Ishikawa (cell line): ENCODE results near the gene PTF1A.

Experiments used
- CEBPB ChIP-seq: IDR thresholded peaks from 2 replicates; pipeline ENCODE4 v1.6.1; 2012
- CREB1 ChIP-seq: IDR thresholded peaks from 2 replicates; pipeline ENCODE4 v1.6.1; 2012; ENCODE audit warnings: low read depth
- EGR1 ChIP-seq: IDR thresholded peaks from 2 replicates; pipeline ENCODE4 v1.6.1; 2012
- EP300 ChIP-seq: IDR thresholded peaks from 2 replicates; pipeline ENCODE4 v1.6.1; 2012; ENCODE audit warnings: borderline replicate concordance
- FOXM1 ChIP-seq: IDR thresholded peaks from 2 replicates; pipeline ENCODE4 v1.6.1; 2012; ENCODE audit warnings: low read depth, borderline replicate concordance
- MAX ChIP-seq: IDR thresholded peaks from 2 replicates; pipeline ENCODE4 v1.6.1; 2012
- NFIC ChIP-seq: IDR thresholded peaks from 2 replicates; pipeline ENCODE4 v1.6.1; 2012
- RAD21 ChIP-seq: IDR thresholded peaks from 2 replicates; pipeline ENCODE4 v1.6.1; 2012; ENCODE audit warnings: low read depth
- REST ChIP-seq: IDR thresholded peaks from 2 replicates; pipeline ENCODE4 v1.6.1; 2012; ENCODE audit warnings: low read depth, mild to moderate bottlenecking
- TAF1 ChIP-seq: IDR thresholded peaks from 2 replicates; pipeline ENCODE4 v1.6.1; 2012; ENCODE audit warnings: low read depth, mild to moderate bottlenecking
- TCF12 ChIP-seq: IDR thresholded peaks from 2 replicates; pipeline ENCODE4 v1.6.1; 2012; ENCODE audit warnings: low read depth
- TEAD4 ChIP-seq: IDR thresholded peaks from 2 replicates; pipeline ENCODE4 v1.6.1; 2012
- YY1 ChIP-seq: IDR thresholded peaks from 2 replicates; pipeline ENCODE4 v1.6.1; 2012; ENCODE audit warnings: low read depth
- ZBTB7A ChIP-seq: IDR thresholded peaks from 2 replicates; pipeline ENCODE4 v1.6.1; 2012; ENCODE audit warnings: low read depth
- TF ChIP-seq, protein P1 (sequence below): IDR thresholded peaks from 2 replicates; pipeline ENCODE4 v1.6.1; 2012

Gene PTF1A

GRCh38 chr10:23173214-23174073, 18.7 kb upstream of the PTF1A start:
- TF ChIP-seq TAF1 (no peak), ZBTB7A (no peak), TCF12 (no peak), RAD21 (no peak), TEAD4 (no peak), NFIC (no peak), YY1 (no peak), MAX (no peak), EP300 (no peak), FOXM1 (no peak), EGR1 (no peak), REST (no peak), CREB1 (no peak)
- TF ChIP-seq, protein P1, sequence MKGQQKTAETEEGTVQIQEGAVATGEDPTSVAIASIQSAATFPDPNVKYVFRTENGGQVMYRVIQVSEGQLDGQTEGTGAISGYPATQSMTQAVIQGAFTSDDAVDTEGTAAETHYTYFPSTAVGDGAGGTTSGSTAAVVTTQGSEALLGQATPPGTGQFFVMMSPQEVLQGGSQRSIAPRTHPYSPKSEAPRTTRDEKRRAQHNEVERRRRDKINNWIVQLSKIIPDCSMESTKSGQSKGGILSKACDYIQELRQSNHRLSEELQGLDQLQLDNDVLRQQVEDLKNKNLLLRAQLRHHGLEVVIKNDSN, result no peak

DNA sequence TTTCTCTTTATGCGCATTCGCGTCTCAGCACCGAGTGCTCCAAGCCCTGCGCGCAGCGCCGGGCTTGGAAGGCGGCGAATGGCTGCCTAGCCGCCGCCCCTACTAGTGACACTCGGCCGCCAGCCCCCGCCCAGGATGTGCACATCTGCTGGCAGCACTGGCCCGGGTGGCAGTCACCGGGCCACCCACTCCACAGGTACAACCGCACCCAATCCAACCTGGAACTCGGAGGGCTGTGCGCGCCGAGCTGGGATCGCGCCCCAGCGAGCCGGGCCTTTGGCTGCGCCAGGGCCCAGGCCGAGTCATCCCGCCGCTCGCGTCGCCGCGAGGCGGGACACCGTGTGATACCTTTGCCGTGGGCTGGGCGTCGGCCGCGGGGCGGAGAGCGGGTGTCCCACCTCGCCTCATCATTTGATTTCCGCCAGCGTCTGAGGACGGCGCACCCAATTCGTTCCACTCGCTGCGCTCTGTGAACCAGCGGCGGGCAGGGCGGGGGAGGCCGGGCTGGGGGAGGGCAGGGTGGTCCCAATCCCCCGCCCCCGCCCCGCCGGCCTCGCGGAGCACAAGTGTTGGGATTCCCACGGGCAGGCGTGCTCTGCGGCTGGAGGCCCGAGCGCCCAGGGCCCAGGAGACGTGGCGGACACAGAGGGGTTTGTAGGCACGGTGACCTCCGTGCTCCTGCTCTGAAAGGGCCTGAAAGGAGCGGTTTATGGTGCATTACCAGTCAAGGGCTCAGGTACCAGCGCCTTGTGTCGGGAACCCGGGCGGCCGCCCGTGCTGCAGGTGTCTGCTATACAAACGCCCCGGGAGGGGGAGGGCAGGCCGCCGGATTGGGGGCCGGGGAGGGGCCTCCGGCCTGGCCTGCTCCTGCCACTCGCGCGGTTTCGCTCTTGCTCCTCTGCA, 17.8 kb upstream of the PTF1A start:
- TF ChIP-seq CREB1, result no peak
- TF ChIP-seq TCF12, result no peak
- no peak for TF ChIP-seq TEAD4
- no peak for TF ChIP-seq YY1
- TF ChIP-seq RAD21, result no peak
- TF ChIP-seq EP300, result no peak
- no peak for TF ChIP-seq ZBTB7A
- TF ChIP-seq EGR1, result no peak
- TF ChIP-seq TAF1, result no peak

- TF ChIP-seq, protein P1, result no peak
- no peak for TF ChIP-seq MAX
- TF ChIP-seq ZBTB7A, result no peak
- TF ChIP-seq REST, result no peak
- TF ChIP-seq FOXM1, result no peak
- no peak for TF ChIP-seq RAD21
- no peak for TF ChIP-seq TCF12
- TF ChIP-seq YY1, result no peak
- TF ChIP-seq TEAD4, result no peak
- no peak for TF ChIP-seq TAF1
- no peak for TF ChIP-seq EGR1
- TF ChIP-seq CEBPB, result no peak
- TF ChIP-seq EP300, result no peak
- no peak for TF ChIP-seq CREB1
These were observed 17.1 kb upstream of the PTF1A start for GRCh38 chr10:23174977-23175512.

DNA sequence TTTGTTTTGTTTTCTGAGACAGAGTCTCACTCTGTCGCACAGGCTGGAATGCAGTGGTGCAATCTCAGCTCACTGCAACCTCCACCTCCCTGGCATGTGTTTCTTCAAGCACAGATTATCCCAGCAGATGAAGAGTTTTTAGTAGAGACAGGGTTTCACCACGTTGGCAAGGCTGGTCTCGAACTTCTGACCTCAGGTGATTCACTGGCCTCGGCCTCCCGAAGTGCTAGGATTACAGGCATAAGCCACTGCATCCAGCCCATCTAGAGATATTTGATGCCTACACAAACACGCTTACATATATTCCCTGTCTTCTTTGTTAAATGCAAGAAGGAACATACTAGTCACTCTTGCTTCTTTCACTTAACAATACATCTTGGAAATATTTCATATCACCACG, 5.9 kb upstream of the PTF1A start:
- TF ChIP-seq RAD21 (no peak), TEAD4 (no peak), EP300 (no peak), ZBTB7A (no peak), TAF1 (no peak), YY1 (no peak), NFIC (no peak), TCF12 (no peak), CEBPB (no peak), FOXM1 (no peak), MAX (no peak), EGR1 (no peak), REST (no peak), CREB1 (no peak)
- TF ChIP-seq, protein P1, result no peak
